GM12892 (cell line): ENCODE results near the gene SAP25.

Source experiments
- POLR2A ChIP-seq: IDR thresholded peaks from 2 replicates; pipeline ENCODE4 v1.6.1; 2011; ENCODE audit warnings: low read depth, low read length, control low read depth
- POLR2AphosphoS5 ChIP-seq: IDR thresholded peaks from 2 replicates; pipeline ENCODE4 v1.6.1; 2011; ENCODE audit warnings: low read depth, low read length, control low read depth
- TAF1 ChIP-seq: IDR thresholded peaks from 2 replicates; pipeline ENCODE4 v1.6.1; 2011; ENCODE audit warnings: low read depth, mild to moderate bottlenecking, control low read depth, low read length, borderline replicate concordance

GRCh38 chr7:100599911-100600729, 26.4 kb upstream of the SAP25 start:
- TF ChIP-seq POLR2AphosphoS5 = no peak
- no peak for TF ChIP-seq TAF1
- no peak for TF ChIP-seq POLR2A
